SH-SY5Y (cell line): Measurements from ENCODE around the gene CCDC54.

ENCODE experiments used
- GATA2 ChIP-seq: IDR thresholded peaks from 2 replicates; pipeline ENCODE4 v1.6.1; 2011; ENCODE audit warnings: mild to moderate bottlenecking, low read depth, low read length
- GATA3 ChIP-seq: IDR thresholded peaks from 2 replicates; pipeline ENCODE4 v1.6.1; 2011; ENCODE audit warnings: low read depth, mild to moderate bottlenecking, low read length, moderate library complexity

DNA sequence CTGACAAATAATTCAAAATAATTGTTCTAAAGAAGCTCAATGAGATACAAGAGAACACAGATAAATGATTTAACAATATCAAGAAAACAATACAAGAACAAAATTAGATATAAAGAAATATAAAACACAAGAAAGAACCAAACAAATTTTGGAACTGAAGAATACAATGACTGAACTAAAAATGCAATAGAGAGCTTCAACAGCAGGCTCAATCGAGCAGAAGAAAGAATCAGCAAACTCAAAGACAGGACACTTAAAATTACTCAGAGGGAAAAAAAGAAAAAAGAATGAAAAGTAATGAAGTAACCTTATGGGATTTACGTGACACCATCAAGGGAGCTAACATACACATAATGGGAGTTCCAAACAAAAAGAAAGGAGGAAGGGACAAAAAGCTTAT, 32.1 kb downstream of the CCDC54 start:
- no peak for TF ChIP-seq GATA2
- no peak for TF ChIP-seq GATA3
